Calu3 (cell line): Measurements from ENCODE around the gene LRRC59. TPM values are rescaled to one million over a fixed set of nuclear protein-coding genes. Genes with fewer than 3 reads are reported as not detected.

Experiments
- BruUV-seq: library from RNA; stranded (reverse); fragments of 400-500 nt; replicated peaks from 2 replicates; lab custom pipeline; 2021; lab: Mats Ljungman, UMichigan
- CTCF ChIA-PET: fragments of 300-600 bp; sonication (Branson Sonifier 250); formaldehyde crosslinking; loops from one replicate; lab custom pipeline; 2022; ENCODE audit warnings: antibody characterized with exemption; lab: Charles Lee
- DNase-seq: peaks from one replicate; pipeline ENCODE4 v3.0.0; 2022
- H3K27ac Mint-ChIP-seq: one replicate; pipeline ENCODE4 v1.8.0; 2022; ENCODE audit warnings: mixed read lengths; ENCODE audit not compliant: unreplicated experiment
- H3K27me3 Mint-ChIP-seq: one replicate; pipeline ENCODE4 v1.8.0; 2022; ENCODE audit warnings: mixed read lengths; ENCODE audit not compliant: unreplicated experiment
- H3K36me3 Mint-ChIP-seq: one replicate; pipeline ENCODE4 v1.8.0; 2022; ENCODE audit warnings: mild to moderate bottlenecking, moderate library complexity, mixed read lengths; ENCODE audit not compliant: insufficient read depth, unreplicated experiment
- H3K4me1 Mint-ChIP-seq: one replicate; pipeline ENCODE4 v1.8.0; 2022; ENCODE audit warnings: mild to moderate bottlenecking, low read depth, mixed read lengths; ENCODE audit not compliant: unreplicated experiment
- H3K4me3 Mint-ChIP-seq: one replicate; pipeline ENCODE4 v1.8.0; 2022; ENCODE audit warnings: mild to moderate bottlenecking, low read depth, moderate library complexity, mixed read lengths; ENCODE audit not compliant: unreplicated experiment
- H3K9me3 Mint-ChIP-seq: one replicate; pipeline ENCODE4 v1.8.0; 2022; ENCODE audit warnings: low read depth, mixed read lengths; ENCODE audit not compliant: unreplicated experiment
- CTCF ChIP-seq: fragments of 200-600 bp; IDR thresholded peaks from one replicate; pipeline ENCODE4 v1.8.0; 2022; ENCODE audit warnings: antibody characterized with exemption; ENCODE audit not compliant: unreplicated experiment
- intact Hi-C: fragments of 100-400 bp; cut with micrococcal nuclease; formaldehyde crosslinking; loops from one replicate; pipeline ENCODE4 v1.10.0; 2022; ENCODE audit not compliant: unreplicated experiment
- total RNA-seq: library from RNA; stranded (reverse); gene quantifications from 2 replicates; pipeline ENCODE4 v1.2.3, GENCODE V29; 2022

The LRRC59 gene
- total RNA-seq, 1 experiment from 2014 or later, result 212 TPM

- no peak for DNase-seq
- Mint-ChIP-seq H3K36me3 (peaks cover 38% of the 10 kb centered on the region), H3K27me3 (no peaks in the 10 kb centered on the region), H3K27ac (peak overlapping the region; percentile 98), H3K4me1 (peaks cover 16% of the 10 kb centered on the region), H3K4me3 (peak overlapping the region; percentile 89), H3K9me3 (no peaks in the 10 kb centered on the region)
- CTCF ChIA-PET, result interaction anchor here (0.6 kb wide), 1 partner anchor 16 kb away, joined by 3 read pairs; no protein-coding TSS in a partner anchor
- no peak for TF ChIP-seq CTCF
- no TSS peak for BruUV-seq
- intact Hi-C loops, result no loop called here
Measured at GRCh38 chr17:50372222-50372757, 25.0 kb downstream of the LRRC59 start.

DNA sequence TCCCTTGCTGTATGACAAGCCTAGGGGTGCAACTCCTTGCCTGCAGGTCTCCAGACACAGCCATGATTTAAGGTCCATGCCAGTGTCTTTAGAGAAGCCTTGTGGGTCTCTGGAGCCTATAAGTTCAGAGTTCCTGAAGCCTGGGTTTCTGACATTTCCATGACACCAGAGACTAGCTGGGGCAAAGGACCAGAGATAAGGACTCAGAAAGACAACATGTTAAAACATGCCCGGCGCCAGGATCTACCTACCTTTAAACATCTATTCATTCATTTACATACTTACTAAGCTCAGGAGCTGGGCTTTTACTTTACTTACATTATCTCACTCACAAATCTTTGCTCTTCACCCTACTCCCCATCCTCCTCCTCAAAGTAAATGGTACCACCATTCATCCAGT, 25.8 kb downstream of the LRRC59 start:
- Mint-ChIP-seq H3K4me3 (peak overlapping the region; percentile 89), H3K4me1 (peaks cover 16% of the 10 kb centered on the region), H3K36me3 (peaks cover 41% of the 10 kb centered on the region), H3K27me3 (no peaks in the 10 kb centered on the region), H3K27ac (peak overlapping the region; percentile 3), H3K9me3 (no peaks in the 10 kb centered on the region)
- no TSS peak for BruUV-seq
- no peak for DNase-seq
- intact Hi-C loops, result no loop called here
- CTCF ChIA-PET, result no interaction called here
- TF ChIP-seq CTCF, result no peak

DNA sequence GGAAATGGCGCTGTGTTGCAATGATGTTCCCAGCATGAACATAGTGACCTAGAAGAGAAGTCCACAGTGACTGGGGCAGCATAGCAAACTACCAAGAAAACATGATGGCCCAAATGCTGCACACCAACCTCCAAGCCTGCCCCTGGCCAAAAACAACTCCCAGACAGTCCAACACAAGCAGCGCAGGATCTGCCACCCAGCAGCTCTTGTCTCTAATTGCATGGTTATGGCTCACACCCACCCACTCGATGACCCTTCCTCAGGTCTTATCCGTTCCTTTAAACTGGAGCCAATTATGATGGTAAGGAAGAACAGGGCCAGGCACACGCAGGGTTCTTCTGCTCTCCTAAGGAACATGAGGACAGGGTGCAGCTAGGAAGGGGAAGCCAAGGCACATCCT, 27.3 kb downstream of the LRRC59 start:
- no peak for DNase-seq
- Mint-ChIP-seq H3K36me3 (peaks cover 42% of the 10 kb centered on the region), H3K27ac (no peak overlapping the region), H3K27me3 (no peaks in the 10 kb centered on the region), H3K9me3 (no peaks in the 10 kb centered on the region), H3K4me1 (peaks cover 16% of the 10 kb centered on the region), H3K4me3 (no peak overlapping the region)
- no TSS peak for BruUV-seq
- intact Hi-C loops, result no loop called here
- no peak for TF ChIP-seq CTCF
- CTCF ChIA-PET, result no interaction called here

- Mint-ChIP-seq H3K4me3 (no peak overlapping the region), H3K4me1 (peaks cover 12% of the 10 kb centered on the region), H3K9me3 (no peaks in the 10 kb centered on the region), H3K27ac (no peak overlapping the region), H3K27me3 (no peaks in the 10 kb centered on the region), H3K36me3 (peaks cover 36% of the 10 kb centered on the region)
- BruUV-seq, result no TSS peak
- intact Hi-C loops, result no loop called here
- CTCF ChIA-PET, result interaction anchor here (0.6 kb wide), 1 partner anchor 819 kb away, joined by 3 read pairs; no protein-coding TSS in a partner anchor
- TF ChIP-seq CTCF, result no peak
- DNase-seq, result no peak
Measured at GRCh38 chr17:50367401-50367800, 29.9 kb downstream of the LRRC59 start.
